HG03103 (cell line): Measurements from ENCODE around the gene RPL7A.
A peak's percentile ranks its signal among the peaks of the same experiment; 100 is the strongest.
"Not testable (repeated sequence)": the region's sequence is repeated elsewhere in the genome, so short reads cannot be mapped to it uniquely, and the experiment has no call there.

Source experiments
- ATAC-seq: cut with Tn5 transposase; IDR thresholded peaks from one replicate; pipeline ENCODE4 v1.9.1; 2021; ENCODE audit warnings: low read depth; ENCODE audit not compliant: unreplicated experiment

RPL7A gene

DNA sequence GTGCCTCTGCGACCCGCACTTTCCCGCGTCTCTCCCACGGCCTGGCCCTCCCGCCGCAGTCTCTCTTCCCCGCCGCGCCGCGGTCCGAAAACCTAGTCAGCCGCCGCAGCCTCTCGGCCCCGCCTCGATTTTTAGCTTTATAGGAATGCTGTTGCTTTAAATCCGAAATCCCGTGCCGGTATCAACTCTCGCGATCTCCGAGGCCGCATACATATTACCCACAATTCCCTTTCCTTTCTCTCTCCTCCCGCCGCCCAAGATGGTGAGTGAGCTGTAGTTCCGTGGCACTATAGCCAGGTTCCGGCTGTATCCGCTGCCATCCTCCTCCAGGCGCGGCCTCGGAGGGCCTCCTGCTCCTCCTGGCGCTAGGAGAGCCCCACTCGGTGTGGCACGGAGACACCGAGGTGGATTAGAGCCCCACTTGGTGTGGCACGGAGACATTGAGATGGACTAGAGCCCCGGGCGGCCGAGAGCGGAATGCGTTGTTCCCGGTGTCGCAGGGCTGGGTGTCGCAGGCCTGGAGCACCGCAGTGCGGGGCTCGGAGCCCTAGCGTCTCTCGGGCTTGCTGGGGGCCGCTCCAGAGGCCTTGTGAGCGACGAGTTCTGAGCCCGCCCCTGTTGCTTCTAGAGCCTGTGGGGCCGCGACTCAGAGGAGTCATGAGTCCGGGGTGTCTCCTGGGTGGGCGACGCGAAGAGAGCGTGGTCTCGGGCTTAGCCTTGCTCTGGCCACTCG lies at the start of gene RPL7A, which contains the start of gene MED22:
Gene RPL7A, plus strand, starts transcription at position 234 of the 733 bp plus-strand sequence. Its CDS starts 26 bp downstream, at position 260.
Gene MED22, minus strand, starts transcription at position 147 of the 733 bp plus-strand sequence. CDS start 1,469 bp downstream, outside the sequence.
- ATAC-seq: peak; percentile 40

DNA sequence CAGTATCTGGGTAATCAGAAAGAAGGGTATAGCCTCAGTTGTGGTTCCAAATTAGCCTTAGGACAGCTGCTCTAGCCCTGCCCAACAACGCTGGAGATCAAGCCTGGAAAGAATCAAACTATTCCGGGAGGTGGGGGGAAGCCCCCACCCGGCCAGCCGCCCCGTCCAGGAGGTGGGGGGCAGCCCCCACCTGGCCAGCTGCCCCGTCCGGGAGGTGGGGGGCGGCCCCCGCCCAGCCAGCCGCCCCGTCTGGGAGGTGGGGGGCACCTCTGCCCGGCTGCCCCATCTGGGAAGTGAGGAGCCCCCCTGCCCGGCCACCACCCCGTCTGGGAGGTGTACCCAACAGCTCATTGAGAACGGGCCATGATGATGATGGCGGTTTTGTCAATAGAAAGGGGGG lies 48.0 kb upstream of the RPL7A start:
- not testable (repeated sequence) for ATAC-seq

DNA sequence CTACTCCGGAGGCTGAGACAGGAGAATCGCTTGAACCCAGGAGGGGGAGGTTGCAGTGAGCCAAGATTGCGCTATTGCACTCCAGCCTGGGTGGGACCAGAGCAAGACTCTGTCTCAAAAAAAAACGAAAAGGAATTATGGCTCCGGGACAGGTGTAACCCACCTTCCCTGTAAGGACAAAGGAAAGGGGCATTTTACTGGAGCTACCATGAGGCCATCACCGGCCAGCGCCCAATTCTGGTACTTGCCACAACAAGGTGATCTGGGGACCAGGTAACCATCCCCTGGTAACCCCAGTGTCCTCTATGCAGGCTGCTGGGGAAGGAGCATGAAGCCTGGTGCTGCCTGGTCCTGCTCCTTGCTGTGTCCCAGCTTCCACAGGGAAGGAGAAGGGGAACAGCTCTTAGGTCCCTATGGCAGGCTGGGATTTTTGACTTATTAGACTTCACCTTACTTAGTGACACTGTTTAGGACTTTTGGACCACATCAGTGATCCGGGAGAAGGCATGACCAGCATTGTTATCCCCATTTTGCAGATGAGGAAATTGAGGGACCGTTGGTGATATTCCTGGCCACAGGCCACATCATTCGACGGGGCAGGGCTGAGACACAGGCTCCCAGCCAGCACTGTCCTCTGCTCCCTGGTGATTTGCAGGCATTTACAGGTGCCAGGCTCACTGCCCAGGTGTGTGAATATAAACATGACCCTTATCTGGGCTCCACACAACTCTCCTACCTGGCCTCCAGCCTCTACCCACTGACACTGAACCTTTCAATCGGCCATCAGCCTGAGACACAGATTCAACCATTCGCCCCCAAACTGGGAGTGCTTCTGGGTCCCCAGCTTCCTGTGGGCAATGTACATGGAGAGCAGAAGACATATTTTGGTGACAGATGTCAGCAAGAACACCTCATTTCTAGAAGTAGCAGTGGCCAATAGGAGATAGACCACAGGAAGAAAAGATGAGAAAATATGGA lies 46.5 kb upstream of the RPL7A start:
- no peak for ATAC-seq

DNA sequence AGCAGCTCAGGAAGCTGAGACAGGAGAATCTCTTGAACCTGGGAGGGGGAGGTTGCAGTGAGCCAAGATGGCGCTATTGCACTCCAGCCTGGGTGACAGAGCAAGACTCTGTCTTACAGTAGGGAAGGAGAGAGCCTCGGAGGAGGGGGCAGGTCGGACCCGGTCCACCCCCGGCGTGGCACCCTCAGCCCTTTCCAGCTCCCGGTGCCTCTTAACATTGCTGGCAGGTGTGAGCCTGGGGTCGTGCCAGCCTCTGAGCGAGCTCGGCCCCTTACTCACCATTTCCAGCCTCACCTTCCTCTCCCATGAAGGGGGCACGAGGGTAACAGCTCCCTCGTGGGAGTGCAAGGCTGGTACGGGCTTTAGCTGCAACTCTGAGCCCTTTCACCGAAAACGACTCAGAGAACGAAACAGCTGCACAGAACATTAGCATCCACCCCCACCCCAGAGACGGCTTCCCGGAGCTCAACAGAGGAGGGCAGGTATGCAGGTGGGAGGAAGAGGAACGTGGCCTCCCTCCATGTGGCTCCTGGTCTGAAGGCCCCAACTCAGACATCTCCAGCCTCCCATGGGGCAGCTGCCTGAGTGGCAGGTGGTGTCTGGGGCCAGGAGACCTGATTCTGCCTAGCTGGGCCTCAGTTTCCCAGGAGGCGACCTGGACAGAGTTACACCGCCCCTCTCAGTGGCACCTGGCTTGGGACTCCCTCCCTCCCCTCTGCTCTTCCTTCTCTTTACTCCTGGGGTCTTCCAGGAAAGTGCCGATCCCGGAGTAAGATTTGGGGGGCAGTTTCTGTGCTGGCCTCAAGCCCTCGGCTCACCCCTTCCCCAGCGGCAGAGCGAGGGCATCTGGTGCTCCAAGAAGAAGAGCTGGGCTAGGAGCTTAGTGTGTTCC lies 44.5 kb upstream of the RPL7A start:
- ATAC-seq: no peak

DNA sequence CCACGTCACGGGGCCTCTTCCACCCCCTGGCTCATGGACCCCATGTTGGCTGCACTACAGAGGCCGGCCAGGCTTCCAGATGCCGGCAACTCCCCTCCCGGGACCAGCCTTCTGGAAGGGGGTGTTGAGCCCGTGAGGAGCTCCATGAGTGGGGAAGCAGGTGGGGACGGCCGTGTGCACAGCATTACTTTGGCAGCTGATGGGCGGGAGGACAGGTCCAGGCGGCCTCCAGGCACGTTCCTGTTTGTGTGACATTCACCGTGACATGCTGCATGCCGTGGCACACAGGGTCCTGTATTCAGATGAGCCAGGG lies 43.9 kb upstream of the RPL7A start:
- no peak for ATAC-seq

DNA sequence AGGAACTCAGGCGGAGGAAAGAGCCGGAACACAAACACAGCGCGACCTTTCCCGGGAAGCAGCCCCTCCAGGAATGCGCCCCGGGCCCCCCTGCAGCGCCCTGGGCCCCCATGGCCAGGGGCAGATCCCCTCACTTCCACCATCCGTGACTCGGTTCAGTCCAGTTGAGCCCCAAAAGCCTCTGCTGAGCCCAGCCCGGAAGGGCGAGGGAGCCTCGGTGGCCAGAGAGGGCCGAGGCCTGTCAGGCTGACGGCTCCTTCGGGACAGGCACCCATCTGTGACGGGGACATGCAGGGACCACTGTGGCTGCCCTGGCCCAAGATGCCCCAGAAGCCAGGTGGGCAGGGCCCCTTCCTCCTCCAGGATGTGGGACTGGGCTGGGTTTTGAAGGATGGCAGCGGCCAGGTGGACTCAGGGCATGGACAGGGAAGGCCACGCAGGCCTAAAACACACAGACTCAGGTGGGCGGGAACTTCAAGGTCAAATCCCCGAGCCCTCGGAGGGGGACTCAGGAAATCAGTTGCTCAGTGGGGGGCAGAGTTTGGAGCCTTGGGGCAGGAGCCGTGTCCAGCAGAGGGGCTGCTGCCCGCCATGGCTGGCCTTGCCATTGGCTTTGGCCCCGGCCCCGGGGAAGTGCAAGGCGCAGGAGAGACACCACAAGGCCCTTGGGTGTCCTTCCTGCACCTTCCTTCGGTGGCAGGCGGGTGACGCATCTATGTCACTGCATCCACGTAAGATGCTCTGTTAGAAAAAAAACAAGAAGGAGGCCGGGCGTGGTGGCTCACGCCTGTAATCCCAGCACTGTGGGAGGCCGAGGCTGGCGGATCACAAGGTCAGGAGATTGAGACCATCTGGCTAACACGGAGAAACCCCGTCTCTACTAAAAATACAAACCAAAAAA lies 43.3 kb upstream of the RPL7A start:
- ATAC-seq: no peak

DNA sequence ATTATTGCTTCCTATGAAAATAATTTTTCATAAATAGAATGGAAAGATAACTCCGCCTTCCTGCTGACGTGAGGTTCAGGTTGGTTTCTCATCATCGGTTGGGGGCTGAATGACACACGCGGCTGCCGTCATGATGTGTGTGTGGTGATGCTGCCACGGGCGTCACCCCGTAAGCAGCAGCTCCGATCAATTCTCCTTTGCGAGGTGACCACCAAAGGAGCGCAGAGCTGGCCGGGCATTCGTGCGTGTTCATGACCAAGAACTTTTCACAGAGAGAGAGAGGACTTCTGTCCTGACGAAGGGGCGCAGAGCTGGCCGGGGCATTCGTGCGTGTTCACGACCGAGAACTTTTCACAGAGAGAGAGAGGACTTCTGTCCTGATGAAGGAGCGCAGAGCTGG lies 42.3 kb upstream of the RPL7A start:
- ATAC-seq: no peak

DNA sequence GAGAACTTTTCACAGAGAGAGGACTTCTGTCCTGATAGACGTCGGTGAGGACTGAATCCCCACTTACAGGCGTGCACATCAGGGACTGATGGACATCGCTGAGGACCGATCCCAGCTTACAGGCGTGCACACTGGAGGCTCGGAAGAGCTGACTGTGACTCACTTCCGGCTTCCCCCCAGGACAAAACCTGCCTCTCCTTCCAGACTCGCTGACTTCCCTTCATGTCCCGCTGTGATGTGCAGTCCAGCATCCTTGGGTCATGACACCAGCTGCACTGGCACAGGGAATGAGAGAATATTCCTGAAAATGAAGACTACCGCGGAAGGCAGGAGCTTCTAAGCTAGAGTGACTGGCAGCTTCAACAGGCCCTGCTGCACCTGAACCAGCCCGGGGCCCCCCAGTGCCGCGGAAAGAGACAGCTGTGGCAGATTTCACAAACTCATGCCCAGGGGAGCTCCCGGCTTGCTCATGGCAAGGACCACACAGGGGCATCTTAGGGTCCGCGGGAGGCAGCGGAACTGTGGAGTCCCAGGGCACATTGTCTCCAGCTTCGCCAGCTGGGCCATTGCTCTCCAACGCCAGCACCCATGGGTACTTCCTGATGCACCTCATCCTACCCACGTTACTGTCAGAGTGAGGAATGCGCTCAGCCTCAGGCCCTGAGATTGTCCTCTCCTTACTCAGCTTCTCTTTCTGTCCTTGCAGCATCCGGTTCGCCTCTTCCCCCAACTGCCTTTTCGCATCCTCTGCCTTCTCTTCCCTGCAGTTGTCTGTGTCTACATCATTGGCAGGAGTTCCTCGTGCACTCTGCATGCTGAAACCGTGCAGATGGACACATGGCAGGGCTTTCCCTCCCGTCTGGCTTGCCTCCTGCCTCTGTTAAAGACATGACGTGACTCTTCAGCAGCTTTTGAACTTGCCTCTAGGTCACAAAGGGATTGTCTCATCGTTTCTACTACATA lies 41.5 kb upstream of the RPL7A start:
- no peak for ATAC-seq

DNA sequence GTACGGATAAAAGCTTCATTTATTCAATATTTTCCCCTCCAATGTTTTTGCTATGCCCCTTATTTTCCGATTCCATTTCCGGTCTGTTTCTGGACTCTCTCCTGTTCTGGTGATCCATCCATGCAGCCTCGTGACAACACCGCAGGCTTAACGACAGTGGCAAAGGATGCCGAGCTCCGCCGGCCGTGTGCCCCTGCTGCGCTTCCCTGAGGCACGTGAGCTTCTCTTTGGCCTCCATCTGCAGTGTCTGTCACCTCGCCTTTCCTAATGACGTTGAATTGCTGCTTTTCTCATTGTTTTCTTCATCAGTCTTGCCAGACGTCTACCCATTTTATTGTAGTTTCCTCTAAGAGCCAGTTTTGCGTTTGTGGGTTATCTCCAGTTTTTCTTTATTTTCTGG lies 40.7 kb upstream of the RPL7A start:
- ATAC-seq: no peak

DNA sequence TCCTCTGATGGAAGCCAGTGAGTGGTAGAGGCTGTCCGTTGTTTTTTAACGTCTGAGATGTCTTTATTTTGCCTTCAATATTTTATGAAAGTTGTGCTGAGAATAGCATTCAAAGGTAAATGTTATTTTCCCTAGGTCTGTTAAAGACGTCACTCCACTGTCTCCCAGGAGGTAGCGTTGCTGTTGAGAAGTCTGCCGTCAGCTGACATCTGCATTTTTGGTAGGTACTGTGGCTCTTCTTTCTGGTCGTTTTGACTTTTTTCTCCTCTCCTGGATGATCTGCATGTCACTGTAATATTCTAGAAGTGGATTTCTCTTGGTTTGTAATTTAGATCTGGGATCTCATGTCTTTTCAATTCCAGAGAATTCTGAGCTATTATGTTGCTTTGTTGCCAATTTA lies 38.4 kb upstream of the RPL7A start:
- no peak for ATAC-seq

DNA sequence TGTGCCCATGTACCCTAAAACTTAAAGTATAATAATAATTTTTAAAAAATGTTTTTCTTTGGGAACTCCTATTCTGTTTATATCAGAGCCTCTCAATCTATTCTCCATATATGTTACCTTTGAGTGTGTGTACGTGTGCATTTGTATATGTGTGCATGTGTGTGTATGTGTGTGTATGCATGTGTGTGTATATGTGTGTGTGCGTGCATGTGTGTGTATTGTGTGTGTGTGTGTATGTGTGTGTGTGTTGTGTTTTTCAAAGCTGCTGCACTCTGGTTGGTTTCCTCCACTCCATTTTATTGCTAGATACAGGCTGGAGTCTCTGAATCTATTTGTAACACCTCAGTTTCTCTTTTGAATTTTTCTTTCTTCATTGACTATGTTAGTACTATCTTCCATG lies 32.0 kb upstream of the RPL7A start:
- no peak for ATAC-seq

DNA sequence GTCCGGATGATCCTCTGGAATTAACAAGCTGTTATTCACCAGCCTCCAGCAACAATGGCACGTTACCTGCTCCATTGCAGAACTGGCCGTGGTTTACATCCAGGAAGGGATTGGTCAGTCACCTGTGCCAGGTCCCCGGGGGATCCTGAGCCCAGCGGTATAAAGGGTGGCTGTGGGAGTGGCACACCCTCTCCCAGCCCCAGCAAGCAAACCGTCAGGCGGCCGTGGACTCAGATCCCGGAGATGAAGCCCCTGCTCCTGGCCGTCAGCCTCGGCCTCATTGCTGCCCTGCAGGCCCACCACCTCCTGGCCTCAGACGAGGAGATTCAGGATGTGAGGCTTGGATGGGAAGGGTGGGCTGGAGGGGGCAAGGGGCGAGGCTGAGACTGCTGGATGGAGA lies 30.5 kb upstream of the RPL7A start:
- not testable (repeated sequence) for ATAC-seq

DNA sequence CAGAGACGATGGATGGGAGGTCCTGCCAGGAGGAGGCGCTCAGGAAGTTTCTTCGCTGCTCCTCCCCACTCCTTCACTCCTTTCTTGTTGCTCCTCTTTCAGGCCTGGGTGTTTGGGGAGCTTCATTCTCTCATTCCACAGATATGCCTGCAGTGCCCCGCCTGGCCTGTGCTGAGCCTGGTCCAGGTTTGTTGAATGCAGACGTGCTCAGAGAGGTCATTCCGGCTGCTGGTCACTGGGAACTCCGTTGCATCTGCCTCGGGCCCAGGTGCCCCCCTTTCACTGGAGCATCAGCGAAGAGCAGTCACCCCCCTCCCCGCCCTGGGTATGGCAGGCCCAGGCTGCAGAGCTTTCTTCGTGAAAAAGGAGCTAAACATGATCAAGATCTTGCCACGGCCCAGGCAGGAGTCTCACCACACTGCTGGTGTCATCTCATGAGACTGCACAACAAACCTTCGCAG lies 27.6 kb upstream of the RPL7A start:
- no peak for ATAC-seq

DNA sequence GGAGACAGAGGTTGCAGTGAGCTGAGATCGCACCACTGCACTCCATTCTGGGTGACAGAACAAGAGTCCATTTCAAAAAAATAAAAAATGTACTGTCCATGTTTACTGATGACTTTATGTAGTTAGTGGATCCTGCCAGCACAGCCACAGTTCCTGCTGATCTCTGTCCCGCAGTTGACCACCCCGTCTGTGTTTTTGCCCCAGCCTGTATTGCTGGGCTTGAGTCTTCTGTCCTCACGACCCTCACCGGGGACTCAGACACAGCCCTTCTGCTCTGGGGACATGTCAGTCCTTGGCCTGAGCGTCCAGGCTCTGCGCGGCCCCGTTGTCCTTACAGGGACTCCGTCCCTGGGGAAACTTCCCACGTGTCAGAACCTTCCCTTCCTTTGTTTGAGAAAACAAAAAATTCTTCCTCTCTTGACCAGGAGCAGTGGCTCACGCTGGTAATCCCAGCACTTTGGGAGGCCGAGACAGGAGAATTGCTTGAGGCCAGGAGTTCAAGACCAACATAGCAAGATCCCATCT lies 26.5 kb upstream of the RPL7A start:
- no peak for ATAC-seq

DNA sequence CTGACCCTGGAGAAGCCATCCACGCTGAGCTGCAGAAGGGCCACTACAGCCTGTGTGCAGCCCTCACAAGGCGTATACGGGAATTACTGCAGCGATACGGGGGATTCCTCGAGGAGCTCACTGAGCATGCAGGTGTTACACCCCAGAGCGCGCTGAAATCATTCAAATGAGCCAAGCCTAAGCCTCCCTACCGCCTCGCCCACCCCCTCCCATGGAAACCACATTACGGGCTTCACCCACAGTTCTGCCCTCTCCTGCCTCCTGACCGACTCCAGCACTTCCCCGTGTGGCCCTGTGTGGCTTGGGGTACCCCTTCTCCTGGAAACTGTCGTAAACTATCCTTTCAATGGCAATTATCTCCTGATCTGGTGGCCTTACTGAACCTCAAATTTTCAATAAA lies 25.3 kb upstream of the RPL7A start:
- ATAC-seq: no peak

DNA sequence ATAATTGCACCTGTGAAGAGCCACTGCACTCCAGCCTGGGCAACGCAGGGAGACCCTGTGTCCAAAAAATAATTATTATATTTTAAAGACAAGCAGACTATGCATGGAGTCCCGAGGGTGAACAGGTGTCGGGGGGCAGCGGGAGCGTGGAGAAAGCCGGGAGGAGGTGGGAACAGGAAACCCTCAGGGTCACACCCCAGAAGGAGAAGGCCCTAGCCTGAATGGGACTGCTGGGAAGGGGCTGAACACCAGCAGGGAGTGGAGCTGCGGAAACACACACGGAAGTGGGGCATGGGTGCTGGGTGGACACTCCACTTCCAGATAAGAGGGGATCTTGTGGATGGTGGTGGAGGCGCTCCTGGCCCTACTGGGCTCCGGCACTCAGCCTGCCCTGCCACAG lies 24.8 kb upstream of the RPL7A start:
- no peak for ATAC-seq

DNA sequence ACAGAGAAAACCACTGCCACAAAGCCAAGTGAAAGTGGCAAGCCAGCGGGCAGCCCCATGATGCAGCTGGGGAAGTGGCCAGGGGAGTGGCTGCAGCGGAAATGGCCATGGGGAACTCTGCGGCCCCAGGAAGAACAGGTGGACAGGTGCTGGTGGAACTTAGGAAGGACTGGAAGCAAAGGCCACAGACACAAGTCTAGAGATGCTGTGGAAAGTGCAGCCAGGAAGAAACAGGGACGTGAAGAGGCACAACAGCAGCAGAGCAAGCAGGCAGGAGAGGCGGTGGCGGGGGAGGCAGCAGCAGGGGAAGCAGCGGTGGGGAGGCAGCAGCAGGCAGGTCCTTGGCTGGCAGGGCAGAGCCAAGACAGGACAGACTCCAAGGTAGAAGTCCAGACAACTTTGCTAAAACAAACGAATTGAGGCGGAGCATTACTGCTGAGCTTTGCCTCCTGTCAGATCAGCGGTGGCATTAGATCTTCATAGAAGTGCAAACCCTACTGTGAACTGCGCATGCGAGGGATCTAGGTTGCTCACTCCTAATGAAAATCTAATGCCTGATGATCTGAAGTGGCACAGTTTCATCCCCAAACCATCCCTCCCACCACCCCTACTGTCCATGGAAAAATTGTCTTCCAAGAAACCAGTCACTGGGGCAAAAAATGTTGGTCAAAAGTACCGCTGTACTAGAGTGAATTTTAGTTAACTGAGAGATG lies 23.9 kb upstream of the RPL7A start:
- ATAC-seq: no peak

DNA sequence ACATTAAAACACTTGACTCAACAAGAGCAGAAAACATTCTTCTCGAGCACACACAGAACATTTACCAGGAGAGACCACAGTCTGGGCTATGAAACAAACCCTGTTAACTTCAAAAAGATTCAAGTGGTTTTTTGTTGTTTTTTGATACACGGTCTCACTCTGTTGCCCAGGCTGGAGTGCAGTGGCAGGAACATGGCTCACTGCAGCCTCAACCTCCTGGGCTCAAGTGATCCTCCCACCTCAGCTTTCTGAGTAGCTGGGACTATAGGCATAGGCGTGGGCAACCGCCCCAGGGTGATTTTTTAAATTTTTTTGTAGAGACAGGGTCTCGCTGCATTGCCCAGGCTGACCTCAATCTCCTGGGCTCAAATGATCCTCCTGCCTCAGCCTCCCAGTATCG lies 21.0 kb upstream of the RPL7A start:
- not testable (repeated sequence) for ATAC-seq
